GM10847 (cell line): ENCODE measurements around the gene HYDIN.

ENCODE experiments used
- POLR2A ChIP-seq: IDR thresholded peaks from 2 replicates; pipeline ENCODE4 v1.6.1; 2011; ENCODE audit not compliant: insufficient read length; ENCODE audit errors: extremely low read depth

HYDIN gene

GRCh38 chr16:71230122-71230845, at the start of gene HYDIN:
HYDIN (minus strand) TSS chr16:71230722; CDS start chr16:71186895, 43,827 bp downstream.
- TF ChIP-seq POLR2A: no peak

- no peak for TF ChIP-seq POLR2A
Measured at GRCh38 chr16:71276589-71277334, 46.2 kb upstream of the HYDIN start.

GRCh38 chr16:71273384-71273783, 42.9 kb upstream of the HYDIN start:
- TF ChIP-seq POLR2A: no peak

GRCh38 chr16:71264299-71264698, 33.8 kb upstream of the HYDIN start:
- no peak for TF ChIP-seq POLR2A

GRCh38 chr16:71263582-71263981, 33.1 kb upstream of the HYDIN start:
- TF ChIP-seq POLR2A: no peak

- no peak for TF ChIP-seq POLR2A
Measured at GRCh38 chr16:71262391-71262790, 31.9 kb upstream of the HYDIN start.

- no peak for TF ChIP-seq POLR2A
Measured at GRCh38 chr16:71260995-71261394, 30.5 kb upstream of the HYDIN start.

- TF ChIP-seq POLR2A: no peak
Measured at GRCh38 chr16:71259086-71259485, 28.6 kb upstream of the HYDIN start.

GRCh38 chr16:71258372-71258771, 27.9 kb upstream of the HYDIN start:
- no peak for TF ChIP-seq POLR2A

GRCh38 chr16:71257768-71258167, 27.2 kb upstream of the HYDIN start:
- TF ChIP-seq POLR2A: no peak

GRCh38 chr16:71255721-71256120, 25.2 kb upstream of the HYDIN start:
- TF ChIP-seq POLR2A: no peak

GRCh38 chr16:71254832-71255525, 24.5 kb upstream of the HYDIN start:
- no peak for TF ChIP-seq POLR2A

- TF ChIP-seq POLR2A: no peak
Measured at GRCh38 chr16:71250461-71251235, 20.1 kb upstream of the HYDIN start.

- TF ChIP-seq POLR2A: no peak
Measured at GRCh38 chr16:71249399-71249798, 18.9 kb upstream of the HYDIN start.

GRCh38 chr16:71247478-71247877, 17.0 kb upstream of the HYDIN start:
- TF ChIP-seq POLR2A: no peak
